ENCODE results near the gene ZYX. TPM values are rescaled to one million over a fixed set of nuclear protein-coding genes. Genes with fewer than 3 reads are reported as not detected.
"Not testable (repeated sequence)": the region's sequence is repeated elsewhere in the genome, so short reads cannot be mapped to it uniquely, and the experiment has no call there.

ZYX gene
- total RNA-seq, 1 donor from 2014 or later, result 13.9 TPM

DNA sequence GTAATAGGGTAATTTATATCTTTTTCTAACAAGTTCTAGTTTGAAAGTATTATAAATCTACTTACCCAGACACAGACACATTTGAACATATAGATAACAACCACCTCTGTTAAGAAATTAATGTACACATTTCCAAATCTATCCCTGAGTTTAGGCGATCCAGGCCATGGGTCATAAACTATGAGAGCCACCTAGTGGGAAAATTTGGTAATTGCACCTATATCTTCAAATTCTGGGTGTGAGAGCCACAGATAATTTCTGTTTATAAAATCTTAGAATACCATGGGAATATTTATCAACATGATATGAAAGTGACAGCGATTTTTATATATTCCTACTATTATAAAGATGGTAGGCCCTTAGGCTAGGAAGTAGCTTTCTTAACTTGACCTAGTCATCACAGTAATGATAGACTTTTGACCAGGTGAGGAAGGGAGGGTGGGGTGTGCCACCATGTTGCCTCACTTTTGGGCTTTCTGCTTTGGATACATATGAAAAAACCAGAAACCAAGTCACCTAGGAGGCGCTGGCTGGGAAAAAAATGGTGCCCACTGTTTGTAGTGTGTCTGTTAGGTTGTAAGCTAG is 35.5 kb downstream of the ZYX start:
- DNase-seq (ENCODE audit: low read depth in 2 of 2), result peak; percentile 58 to 75

DNA sequence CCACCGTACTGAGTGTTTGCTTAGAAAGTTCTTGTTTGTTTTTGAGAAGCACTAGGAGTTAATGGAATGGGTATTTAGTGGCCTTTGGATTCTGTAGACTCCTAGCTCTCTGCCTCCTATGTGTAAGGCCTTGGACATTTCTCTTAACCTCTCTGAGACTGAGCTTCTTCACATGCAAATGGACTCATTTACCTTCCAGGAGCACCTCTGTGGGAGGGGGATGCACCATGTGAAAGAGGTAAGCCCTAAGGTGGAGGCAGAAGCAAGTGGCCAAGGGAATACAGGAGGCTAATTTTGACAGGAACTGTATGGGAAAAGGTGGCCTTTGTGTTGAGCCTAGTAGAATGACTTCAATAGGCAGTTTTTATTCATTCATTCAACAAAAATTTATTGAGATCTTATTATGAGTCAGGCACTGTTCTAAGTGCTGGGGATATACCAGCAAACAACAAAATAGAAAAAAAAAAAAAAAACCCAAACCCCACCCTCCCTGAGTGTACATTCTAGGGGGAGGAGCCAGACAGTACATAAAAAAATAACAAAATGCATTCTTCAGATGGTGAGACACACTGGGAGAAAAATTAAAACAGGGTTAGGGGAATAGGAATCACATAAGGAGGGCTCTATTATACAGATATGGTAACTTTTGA is 36.7 kb downstream of the ZYX start:
- DNase-seq (ENCODE audit: low read depth in 2 of 2), result no peak

DNA sequence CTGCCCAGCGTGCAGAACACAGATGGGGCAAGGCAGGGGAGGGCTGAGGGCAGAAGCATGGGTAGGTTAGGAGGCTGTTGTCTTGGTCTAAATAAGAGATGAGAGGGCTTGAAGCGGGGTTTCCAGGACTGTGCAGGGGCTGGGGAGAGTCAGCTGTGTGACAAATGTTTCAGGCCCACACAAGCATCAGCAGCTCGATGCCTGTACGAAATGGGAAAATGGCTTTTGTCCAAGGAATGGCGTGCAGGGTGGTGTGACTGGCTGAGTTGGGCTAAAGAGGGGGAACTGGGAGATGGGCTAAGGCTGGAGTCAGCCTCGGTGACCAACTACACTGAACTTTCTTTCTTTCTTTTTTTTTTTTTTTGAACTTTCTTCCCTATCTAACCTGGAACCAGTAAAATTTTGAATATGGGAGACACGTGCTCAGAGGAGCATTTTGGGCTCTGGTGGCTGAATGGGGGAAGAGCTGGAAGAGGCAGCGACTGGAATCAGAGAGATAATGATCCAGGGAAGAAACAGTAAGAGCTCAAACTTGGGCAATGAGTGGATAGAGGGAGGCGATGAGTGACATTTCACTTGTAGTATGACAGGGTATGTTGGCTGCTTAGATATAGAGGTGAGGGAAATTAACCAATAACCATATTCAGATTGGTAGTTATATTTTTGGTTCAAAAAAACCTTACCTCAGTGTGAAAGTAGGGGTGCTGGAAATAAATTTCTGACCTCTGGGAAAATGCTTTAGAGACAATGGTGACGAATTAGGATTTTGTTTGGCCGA is 37.7 kb downstream of the ZYX start:
- DNase-seq (ENCODE audit: low read depth in 2 of 2), result no peak

DNA sequence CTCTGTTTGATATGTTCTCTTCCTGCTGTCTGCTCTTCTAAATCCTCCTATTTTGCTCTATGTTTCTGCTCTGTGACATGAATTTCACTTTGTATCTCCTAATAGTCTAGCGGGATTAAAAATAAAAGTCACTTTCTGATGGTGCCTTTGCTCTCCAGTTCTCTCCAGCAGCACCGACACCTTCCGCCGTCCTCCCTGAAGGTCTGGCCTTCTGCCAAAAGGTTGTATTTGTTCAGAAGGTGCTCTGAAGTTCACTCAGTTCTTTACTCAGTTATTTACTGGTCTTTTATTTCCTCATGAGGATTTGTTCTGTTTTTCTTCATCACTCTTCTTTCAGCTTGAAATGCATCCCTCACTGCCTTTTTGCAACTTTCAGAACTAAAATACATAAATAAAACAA is 38.7 kb downstream of the ZYX start:
- no peak for DNase-seq (ENCODE audit: low read depth in 2 of 2)

DNA sequence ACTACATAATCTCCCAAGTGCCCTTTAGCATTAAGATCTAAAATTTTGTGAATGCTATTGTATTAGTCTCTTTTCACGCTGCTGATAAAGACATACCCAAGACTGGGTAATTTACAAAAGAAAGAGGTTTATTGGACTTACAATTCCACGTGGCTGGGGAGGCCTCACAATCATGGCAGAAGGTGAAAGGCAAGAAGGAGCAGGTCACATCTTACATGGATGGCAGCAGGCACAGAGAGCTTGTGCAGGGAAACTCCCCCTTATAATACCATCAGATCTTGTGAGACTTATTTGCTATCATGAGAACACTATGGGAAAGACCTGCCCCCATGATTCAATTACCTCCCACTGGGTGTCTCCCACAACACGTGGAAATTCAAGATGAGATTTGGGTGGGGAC is 39.5 kb downstream of the ZYX start:
- DNase-seq (ENCODE audit: low read depth in 2 of 2), result not testable (repeated sequence)

DNA sequence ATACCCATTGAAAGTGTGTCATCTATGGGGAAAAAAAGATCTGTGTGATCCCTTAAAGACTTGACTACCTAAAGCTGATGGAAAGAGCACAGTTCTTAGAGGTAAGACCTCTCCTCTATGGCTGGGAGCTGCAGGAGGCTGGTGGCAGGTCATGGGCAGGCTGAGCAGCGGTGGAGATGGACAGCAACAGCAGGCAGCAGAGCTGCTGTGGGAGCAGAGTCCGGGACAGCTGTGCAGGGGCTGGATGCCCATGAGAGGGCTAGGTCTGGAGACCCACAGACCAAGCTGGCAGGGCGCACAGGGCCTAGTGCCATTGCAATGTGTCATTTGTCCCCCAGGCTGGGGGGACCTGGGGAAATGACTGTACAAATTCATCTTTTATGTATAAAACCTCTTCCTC is 40.9 kb downstream of the ZYX start:
- DNase-seq (ENCODE audit: low read depth in 2 of 2), result no peak

DNA sequence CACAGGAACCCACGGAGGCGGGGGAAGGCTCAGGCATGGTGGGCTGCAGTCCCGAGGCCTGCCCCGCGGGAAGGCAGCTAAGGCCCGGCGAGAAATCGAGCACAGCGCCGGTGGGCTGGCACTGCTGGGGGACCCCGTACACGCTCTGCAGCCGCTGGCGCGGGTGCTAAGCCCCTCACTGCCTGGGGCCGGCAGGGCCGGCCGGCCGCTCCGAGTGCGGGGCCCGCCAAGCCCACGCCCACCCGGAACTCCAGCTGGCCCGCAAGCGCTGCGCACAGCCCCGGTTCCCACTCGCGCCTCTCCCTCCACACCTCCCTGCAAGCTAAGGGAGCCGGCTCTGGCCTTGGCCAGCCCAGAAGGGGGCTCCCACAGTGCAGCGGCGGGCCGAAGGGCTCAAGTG is 43.3 kb downstream of the ZYX start:
- not testable (repeated sequence) for DNase-seq (ENCODE audit: low read depth in 2 of 2)

DNA sequence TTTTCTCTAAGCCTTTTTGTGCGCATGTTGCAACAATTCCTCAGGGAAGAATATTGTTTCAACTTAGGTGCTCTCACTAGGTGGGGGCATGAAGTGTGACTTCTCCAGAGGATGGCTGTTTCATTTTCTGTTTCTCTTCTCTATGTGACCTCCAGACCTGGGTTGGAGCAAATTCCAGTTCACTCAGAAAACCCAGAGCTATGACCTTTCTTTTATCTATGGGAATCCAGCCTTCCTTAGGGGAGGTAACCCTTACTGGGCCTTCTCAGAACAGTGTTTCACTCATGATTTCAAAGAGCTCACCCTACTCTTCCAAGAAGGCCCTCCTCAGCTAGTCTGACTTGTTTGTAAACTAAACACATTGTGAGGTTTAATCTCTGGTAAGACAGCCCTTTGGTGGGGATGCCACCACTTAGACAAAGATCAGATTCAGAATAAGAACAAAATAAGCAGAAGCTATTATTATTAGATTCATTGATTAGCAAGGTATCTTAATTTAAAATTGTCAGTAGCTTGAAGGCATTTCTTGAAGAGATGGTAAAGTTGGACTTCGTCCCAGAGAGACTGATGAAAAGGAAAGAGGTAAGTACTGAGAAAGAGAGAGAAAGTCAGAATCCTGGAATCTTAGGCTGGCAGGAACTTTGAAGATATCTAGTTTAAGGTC is 45.5 kb downstream of the ZYX start:
- no peak for DNase-seq (ENCODE audit: low read depth in 2 of 2)

DNA sequence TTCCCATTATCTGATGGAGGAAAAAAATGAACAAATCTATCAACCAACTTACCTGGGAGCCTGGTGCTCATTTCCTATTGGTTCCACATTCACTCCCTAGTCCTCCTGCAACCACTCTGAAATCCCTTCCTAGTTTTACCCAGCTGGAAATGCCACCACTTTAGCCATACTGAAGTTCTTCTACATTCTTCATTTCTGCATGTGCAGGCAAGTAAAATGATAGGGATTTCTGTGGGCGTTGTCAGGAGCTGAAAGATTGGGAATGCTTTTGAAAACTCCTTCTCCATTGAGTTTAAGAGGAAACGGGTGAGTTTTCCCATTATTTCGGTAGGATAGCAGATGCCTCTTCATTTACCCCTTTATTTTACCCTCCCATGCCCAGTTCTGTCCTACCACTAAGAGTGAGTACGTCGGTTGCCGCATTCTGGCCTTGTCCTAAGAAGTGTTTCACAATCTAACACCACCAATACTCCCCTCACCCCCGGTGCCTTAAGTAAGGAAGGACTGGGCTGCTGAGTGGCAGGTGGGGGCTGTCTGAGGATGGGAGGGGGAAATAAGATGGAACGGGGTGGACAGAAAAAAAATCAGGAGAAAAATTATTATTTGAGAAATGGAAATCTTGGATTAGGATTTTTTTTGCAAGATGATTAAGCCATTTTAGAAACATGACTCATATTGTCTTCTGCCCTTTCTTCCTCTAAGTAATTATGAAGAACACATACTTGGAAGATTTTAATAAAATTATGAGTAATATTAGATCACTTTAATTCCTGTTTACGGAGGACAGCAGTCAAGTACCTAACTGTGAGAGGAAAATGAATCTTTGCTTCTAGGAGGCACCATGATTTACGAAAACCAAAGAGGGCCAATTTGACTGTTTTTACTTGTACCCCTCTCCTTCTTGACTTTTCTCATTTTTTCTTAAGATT is 48.9 kb downstream of the ZYX start:
- DNase-seq (ENCODE audit: low read depth in 2 of 2), result peak in 1 of 2 donors; percentile 64

DNA sequence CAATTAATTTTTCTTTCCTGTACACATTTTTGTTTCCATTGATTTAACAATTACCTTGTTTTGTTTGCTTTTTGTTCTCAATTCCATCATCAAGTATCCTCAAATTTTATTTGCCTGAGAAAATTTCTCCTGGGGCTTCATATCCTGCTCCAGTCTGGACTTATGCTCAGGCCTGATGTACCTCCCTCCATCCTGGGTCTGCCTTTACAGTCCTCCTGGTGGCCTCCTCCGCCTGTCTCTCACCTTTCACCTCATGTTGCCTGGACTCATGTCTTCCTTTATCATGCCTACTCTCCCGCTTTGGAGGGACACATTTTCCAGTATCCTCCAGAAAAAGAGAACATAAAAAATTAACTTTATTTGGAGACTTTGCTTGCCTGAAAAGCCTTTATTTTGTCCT is 50.0 kb downstream of the ZYX start:
- DNase-seq (ENCODE audit: low read depth in 2 of 2), result no peak

DNA sequence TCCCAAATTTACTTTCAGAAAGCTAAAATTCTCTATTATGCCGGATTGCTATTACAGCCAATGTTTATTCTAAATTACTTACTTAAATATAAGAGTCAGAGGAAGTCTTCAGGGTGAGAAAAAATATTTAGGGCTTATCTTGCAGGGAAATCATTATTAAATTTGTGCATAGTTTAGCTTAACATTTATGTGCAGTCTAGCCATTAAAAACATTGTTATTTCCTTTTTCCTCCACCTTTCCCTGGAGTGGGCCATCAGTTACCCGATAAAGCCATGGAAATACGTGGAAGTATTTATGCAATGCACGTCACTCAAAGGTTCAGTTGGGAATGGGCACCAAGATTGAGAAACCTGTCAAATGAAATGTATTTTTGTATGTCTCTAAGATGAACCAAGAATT is 52.6 kb downstream of the ZYX start:
- no peak for DNase-seq (ENCODE audit: low read depth in 2 of 2)

DNA sequence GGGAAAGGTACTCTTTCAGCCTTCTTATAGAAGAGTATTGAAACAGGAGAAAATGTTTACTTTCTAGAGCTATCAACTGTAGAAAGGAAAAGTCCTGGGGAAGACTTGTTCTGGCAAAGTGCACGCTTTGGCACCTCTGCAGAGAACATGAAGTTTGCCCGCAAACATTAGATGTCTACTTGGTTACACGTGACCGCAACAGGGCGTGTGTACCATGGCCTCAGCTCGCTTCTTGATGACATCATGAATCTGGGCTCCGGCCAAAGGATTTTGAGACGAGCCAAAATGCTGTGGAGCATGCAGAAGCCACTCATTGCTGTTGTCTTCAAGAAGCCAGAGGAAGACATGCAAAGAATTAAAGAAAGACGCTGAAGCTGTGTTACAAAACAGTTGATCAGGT is 53.5 kb downstream of the ZYX start:
- no peak for DNase-seq (ENCODE audit: low read depth in 2 of 2)

DNA sequence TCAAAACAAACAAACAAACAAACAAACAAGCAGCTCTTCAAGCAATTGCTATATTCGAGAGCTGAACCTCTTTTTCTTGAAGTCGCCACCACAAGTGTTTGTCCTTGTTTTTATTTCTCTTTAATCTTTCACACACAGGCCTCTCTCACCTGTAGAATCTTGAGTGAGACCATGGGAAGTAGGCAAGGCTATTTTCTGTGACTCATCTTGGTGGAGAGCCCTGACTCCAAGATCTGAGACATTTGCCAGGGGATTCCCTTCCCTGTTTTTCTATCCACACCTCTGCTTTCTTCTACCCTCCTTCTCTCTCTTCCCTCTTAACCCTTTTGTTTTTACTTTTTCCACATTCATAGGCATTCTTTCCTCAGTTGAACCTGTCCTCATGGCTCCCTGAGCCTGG is 54.1 kb downstream of the ZYX start:
- no peak for DNase-seq (ENCODE audit: low read depth in 2 of 2)

DNA sequence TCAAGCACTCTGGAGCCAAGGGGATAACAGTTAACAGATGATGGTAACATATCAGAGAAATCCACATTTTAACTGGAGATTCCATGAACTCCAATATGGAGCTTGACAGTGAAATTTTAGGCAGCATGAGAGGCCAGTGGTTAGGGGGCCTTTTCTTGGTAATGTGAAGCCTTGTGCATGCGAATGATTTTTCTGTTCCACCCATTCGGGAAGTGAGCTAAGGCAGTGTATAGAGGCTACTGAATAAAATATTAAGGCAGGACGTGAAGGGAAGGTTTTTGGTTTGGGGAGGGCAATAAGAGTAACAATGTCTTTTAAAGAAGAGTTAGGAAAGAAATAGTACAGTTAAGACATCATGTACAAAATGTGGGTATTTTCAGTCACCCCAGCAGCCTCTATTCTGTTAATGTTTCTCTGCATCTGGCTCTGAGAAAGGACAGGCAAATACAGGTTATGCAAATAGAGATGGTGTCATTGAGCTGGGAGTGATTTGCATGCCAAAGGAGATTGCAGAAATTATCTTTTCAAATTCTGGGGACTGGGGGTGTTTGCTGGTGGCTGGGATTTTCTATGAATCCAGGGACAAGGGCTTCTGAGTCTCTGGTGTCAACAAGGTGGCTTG is 55.3 kb downstream of the ZYX start:
- DNase-seq (ENCODE audit: low read depth in 2 of 2), result no peak

DNA sequence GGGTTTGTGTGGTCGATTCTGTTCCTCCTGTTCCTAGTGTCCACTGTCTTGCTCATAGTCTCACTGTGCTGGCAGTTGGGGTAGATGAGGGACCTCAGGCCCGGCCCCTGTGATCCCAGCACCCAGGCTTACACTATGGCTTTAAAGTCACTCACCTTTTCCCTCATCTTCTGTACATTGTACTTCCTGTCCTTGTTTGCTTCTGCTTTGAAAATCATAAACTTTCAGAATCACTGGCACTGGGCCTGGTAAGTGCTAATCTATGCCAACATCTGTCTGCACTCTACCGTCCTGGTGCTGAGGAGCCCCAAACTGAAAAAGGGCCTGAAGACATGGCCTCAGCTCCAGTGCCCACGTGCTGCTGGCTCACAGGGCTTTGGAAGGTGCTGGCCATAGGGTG is 56.4 kb downstream of the ZYX start:
- DNase-seq (ENCODE audit: low read depth in 2 of 2), result no peak

DNA sequence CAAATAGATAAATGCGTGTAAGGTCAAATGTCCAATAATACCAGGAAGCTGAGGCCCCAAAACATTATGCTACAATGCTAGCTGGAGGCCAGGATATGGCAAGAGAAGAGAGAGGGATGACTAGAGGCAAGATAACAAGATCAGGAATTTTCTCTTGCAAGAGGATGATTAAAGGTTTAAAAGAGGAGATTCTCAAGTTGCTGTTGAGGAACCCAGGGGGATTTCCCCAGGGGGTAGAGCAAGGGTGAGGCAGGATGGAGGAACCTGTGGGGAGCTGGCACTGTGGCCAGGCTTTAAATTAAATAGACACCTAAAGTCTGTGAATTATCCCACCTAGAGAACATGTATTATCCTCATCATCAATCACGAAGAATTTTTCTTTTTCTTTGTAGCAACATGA is 58.7 kb downstream of the ZYX start:
- no peak for DNase-seq (ENCODE audit: low read depth in 2 of 2)

Other genes with a start within 250 kb of the ZYX start
- gene PIP, start 249.3 kb upstream of the ZYX start, total RNA-seq, result not detected in 2 replicates
- not detected in 2 replicates for gene TAS2R39, start 197.9 kb upstream of the ZYX start, total RNA-seq
- not detected in 2 replicates for gene TAS2R40, start 159.3 kb upstream of the ZYX start, total RNA-seq
- 61.5 and 77.0 TPM in 2 replicates for gene GSTK1, start 117.9 kb upstream of the ZYX start, total RNA-seq
- gene TMEM139, start 96.4 kb upstream of the ZYX start, total RNA-seq, result not detected in 2 replicates
- gene CASP2, start 93.0 kb upstream of the ZYX start, total RNA-seq, result 9.9 and 11.6 TPM in 2 replicates
- gene CLCN1, start 65.2 kb upstream of the ZYX start, total RNA-seq, result not detected in 2 replicates
- under 0.01 and 0.22 TPM in 2 replicates for gene FAM131B, start 18.6 kb upstream of the ZYX start, total RNA-seq
- gene EPHA1, start 27.5 kb downstream of the ZYX start, total RNA-seq, result 0.20 TPM in 1 of 2 replicates, not detected in the other
- not detected in 2 replicates for gene TAS2R60, start 62.1 kb downstream of the ZYX start, total RNA-seq
- gene TAS2R41, start 96.5 kb downstream of the ZYX start, total RNA-seq, result not detected in 2 replicates
- gene CTAGE15, start 190.5 kb downstream of the ZYX start, total RNA-seq, result not detected in 2 replicates
- gene TCAF2, start 239.6 kb downstream of the ZYX start, total RNA-seq, result 3.0 and 4.8 TPM in 2 replicates